ENCODE measurements around the gene ACOT11. TPM values are rescaled to one million over a fixed set of nuclear protein-coding genes. Genes with fewer than 3 reads are reported as not detected.

ACOT11 gene
- total and polyA plus RNA-seq, 10 of the 15 experiments (the other 5 are each of a cell fraction or from before 2014, with no cell fraction given): 0.04 to 0.85 (median 0.39) TPM; not detected in 1

DNA sequence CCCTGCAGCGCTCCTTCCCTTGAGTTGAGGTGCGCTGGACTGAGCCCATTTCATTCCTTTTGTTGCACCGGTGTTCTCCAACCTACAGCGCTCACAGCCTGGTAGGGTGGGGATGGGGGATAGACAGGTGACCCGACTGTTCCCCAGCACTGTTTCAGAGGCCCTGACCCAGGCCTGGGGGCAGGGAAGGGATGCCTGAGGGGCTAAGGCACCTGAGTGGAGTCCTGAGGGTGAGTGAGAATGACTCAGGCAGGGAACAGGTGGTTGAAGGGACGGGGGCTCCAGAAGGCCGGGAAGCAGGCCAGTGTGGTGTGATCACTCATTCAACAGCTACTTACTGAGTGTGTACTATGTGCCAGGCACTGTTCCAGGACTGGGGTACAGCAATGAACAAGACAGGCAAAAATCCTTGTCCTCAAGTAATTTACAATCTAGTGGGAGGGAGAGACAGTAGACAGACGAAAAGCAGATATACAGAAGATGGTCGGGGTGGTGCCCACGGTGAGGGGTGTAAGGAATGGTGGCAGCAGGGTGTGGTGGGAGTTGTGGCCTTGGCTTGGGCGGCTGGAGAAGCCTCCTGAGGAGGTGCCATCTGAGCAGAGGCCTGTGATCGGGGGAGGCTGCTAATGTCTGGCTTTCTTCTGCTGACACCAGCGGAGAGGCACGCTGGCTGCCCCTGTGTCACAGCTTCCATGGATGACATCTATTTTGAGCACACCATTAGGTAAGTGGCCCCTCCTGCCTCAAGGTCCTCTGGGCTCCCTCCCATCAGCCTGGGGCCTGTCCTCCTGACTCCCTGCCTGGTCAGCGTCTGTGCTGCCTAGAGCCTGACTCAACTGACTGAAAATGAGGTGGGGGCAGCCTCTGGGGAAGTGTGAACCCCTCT is 37.4 kb downstream of the ACOT11 start (continued):
- TF ChIP-seq, protein P1, sequence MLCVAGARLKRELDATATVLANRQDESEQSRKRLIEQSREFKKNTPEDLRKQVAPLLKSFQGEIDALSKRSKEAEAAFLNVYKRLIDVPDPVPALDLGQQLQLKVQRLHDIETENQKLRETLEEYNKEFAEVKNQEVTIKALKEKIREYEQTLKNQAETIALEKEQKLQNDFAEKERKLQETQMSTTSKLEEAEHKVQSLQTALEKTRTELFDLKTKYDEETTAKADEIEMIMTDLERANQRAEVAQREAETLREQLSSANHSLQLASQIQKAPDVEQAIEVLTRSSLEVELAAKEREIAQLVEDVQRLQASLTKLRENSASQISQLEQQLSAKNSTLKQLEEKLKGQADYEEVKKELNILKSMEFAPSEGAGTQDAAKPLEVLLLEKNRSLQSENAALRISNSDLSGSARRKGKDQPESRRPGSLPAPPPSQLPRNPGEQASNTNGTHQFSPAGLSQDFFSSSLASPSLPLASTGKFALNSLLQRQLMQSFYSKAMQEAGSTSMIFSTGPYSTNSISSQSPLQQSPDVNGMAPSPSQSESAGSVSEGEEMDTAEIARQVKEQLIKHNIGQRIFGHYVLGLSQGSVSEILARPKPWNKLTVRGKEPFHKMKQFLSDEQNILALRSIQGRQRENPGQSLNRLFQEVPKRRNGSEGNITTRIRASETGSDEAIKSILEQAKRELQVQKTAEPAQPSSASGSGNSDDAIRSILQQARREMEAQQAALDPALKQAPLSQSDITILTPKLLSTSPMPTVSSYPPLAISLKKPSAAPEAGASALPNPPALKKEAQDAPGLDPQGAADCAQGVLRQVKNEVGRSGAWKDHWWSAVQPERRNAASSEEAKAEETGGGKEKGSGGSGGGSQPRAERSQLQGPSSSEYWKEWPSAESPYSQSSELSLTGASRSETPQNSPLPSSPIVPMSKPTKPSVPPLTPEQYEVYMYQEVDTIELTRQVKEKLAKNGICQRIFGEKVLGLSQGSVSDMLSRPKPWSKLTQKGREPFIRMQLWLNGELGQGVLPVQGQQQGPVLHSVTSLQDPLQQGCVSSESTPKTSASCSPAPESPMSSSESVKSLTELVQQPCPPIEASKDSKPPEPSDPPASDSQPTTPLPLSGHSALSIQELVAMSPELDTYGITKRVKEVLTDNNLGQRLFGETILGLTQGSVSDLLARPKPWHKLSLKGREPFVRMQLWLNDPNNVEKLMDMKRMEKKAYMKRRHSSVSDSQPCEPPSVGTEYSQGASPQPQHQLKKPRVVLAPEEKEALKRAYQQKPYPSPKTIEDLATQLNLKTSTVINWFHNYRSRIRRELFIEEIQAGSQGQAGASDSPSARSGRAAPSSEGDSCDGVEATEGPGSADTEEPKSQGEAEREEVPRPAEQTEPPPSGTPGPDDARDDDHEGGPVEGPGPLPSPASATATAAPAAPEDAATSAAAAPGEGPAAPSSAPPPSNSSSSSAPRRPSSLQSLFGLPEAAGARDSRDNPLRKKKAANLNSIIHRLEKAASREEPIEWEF (IDR thresholded peaks at IDR 0.05; ENCODE audit: insufficient replicate concordance, low read depth, low read length): no peak
- no peak for TF ChIP-seq KDM1A (IDR thresholded peaks at IDR 0.05; ENCODE audit: borderline replicate concordance)
- TF ChIP-seq MTA3 (IDR thresholded peaks at IDR 0.05; ENCODE audit: borderline replicate concordance, low read length): no peak
- no peak for TF ChIP-seq CREM (IDR thresholded peaks at IDR 0.05; ENCODE audit: low read depth)
- TF ChIP-seq CHD4 (IDR thresholded peaks at IDR 0.05): no peak
- TF ChIP-seq, protein P2, sequence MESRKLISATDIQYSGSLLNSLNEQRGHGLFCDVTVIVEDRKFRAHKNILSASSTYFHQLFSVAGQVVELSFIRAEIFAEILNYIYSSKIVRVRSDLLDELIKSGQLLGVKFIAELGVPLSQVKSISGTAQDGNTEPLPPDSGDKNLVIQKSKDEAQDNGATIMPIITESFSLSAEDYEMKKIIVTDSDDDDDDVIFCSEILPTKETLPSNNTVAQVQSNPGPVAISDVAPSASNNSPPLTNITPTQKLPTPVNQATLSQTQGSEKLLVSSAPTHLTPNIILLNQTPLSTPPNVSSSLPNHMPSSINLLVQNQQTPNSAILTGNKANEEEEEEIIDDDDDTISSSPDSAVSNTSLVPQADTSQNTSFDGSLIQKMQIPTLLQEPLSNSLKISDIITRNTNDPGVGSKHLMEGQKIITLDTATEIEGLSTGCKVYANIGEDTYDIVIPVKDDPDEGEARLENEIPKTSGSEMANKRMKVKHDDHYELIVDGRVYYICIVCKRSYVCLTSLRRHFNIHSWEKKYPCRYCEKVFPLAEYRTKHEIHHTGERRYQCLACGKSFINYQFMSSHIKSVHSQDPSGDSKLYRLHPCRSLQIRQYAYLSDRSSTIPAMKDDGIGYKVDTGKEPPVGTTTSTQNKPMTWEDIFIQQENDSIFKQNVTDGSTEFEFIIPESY (IDR thresholded peaks at IDR 0.05): no peak
- TF ChIP-seq TCF12 (IDR thresholded peaks at IDR 0.05; ENCODE audit: low read depth, low read length): no peak
- no peak for TF ChIP-seq WRNIP1 (IDR thresholded peaks at IDR 0.05; ENCODE audit: borderline replicate concordance, low read depth, low read length)
- TF ChIP-seq, protein P3, sequence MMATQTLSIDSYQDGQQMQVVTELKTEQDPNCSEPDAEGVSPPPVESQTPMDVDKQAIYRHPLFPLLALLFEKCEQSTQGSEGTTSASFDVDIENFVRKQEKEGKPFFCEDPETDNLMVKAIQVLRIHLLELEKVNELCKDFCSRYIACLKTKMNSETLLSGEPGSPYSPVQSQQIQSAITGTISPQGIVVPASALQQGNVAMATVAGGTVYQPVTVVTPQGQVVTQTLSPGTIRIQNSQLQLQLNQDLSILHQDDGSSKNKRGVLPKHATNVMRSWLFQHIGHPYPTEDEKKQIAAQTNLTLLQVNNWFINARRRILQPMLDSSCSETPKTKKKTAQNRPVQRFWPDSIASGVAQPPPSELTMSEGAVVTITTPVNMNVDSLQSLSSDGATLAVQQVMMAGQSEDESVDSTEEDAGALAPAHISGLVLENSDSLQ (IDR thresholded peaks at IDR 0.05): no peak
